ENCODE measurements around the gene CREBBP. TPM values are rescaled to one million over a fixed set of nuclear protein-coding genes. Genes with fewer than 3 reads are reported as not detected.

CREBBP gene
- total RNA-seq, 2 donors from 2014 or later: 35.3 to 57.7 TPM

- no peak overlapping the region for H3K4me3 ChIP-seq
- peak overlapping the region in 1 of 4 donors; percentile 45 for H3K27ac ChIP-seq
- no peak for ATAC-seq
- WGBS, 2 donors: 80 to 90% methylated on average over 12 to 13 of the region's 13 CpGs
- intact Hi-C loops (cut with DNase I): no loop called here
- H3K4me1 ChIP-seq: peaks cover 19% of the 10 kb centered on the region
- TF ChIP-seq CTCF (IDR thresholded peaks at IDR 0.05): no peak
- TF ChIP-seq POLR2A (IDR thresholded peaks at IDR 0.05): no peak
- no peaks in the 10 kb centered on the region for H3K27me3 ChIP-seq
- DNase-seq: no peak
- H3K36me3 ChIP-seq (replicated peaks in 1 of 2; ENCODE audit: insufficient read depth in 1 of 2, low read depth in 2 of 2): peaks cover 4 to 10% of the 10 kb centered on the region in 2 donors
- no peaks in the 10 kb centered on the region for H3K9me3 ChIP-seq
Measured at GRCh38 chr16:3745751-3746355, 134.7 kb downstream of the CREBBP start.

GRCh38 chr16:3744018-3744417 is 136.5 kb downstream of the CREBBP start:
- Histone ChIP-seq H3K27ac (peak overlapping the region in 2 of 4 donors; percentile 34 to 36), H3K4me1 (peaks cover 27% of the 10 kb centered on the region), H3K36me3 (replicated peaks in 1 of 2; ENCODE audit: insufficient read depth in 1 of 2, low read depth in 2 of 2) (peaks cover 4 to 21% of the 10 kb centered on the region in 2 donors), H3K9me3 (no peaks in the 10 kb centered on the region), H3K4me3 (no peak overlapping the region), H3K27me3 (no peaks in the 10 kb centered on the region)
- intact Hi-C loops (cut with DNase I): no loop called here
- WGBS, 2 donors: 87% methylated on average over 7 of the region's 7 CpGs
- ATAC-seq (no peak), DNase-seq (peak in 2 of 4 donors; percentile 34 to 45)
- TF ChIP-seq POLR2A (IDR thresholded peaks at IDR 0.05) (no peak), CTCF (IDR thresholded peaks at IDR 0.05) (no peak)

- DNase-seq: peak in 1 of 4 donors; percentile 4
- H3K36me3 ChIP-seq (replicated peaks in 1 of 2; ENCODE audit: insufficient read depth in 1 of 2, low read depth in 2 of 2): peaks cover 4 to 30% of the 10 kb centered on the region in 2 donors
- no peaks in the 10 kb centered on the region for H3K27me3 ChIP-seq
- H3K9me3 ChIP-seq: no peaks in the 10 kb centered on the region
- intact Hi-C loops (cut with DNase I): no loop called here
- H3K4me1 ChIP-seq: peaks cover 41% of the 10 kb centered on the region
- no peak for ATAC-seq
- 93 to 99% methylated on average over 7 to 16 of the region's 16 CpGs for WGBS, 2 donors
- no peak for TF ChIP-seq POLR2A (IDR thresholded peaks at IDR 0.05)
- TF ChIP-seq CTCF (IDR thresholded peaks at IDR 0.05): no peak
- H3K27ac ChIP-seq: no peak overlapping the region
- no peak overlapping the region for H3K4me3 ChIP-seq
Measured at GRCh38 chr16:3740934-3741333, 139.6 kb downstream of the CREBBP start.

GRCh38 chr16:3740186-3740585 is 140.3 kb downstream of the CREBBP start:
- H3K4me3 ChIP-seq: no peak overlapping the region
- H3K27me3 ChIP-seq: no peaks in the 10 kb centered on the region
- no peak overlapping the region for H3K27ac ChIP-seq
- DNase-seq (no peak), ATAC-seq (no peak)
- TF ChIP-seq POLR2A (IDR thresholded peaks at IDR 0.05): no peak
- no peak for TF ChIP-seq CTCF (IDR thresholded peaks at IDR 0.05)
- peaks cover 9 to 36% of the 10 kb centered on the region in 2 donors for H3K36me3 ChIP-seq (replicated peaks in 1 of 2; ENCODE audit: insufficient read depth in 1 of 2, low read depth in 2 of 2)
- H3K9me3 ChIP-seq: no peaks in the 10 kb centered on the region
- 92 to 94% methylated on average over 14 of the region's 14 CpGs for WGBS, 2 donors
- peaks cover 41% of the 10 kb centered on the region for H3K4me1 ChIP-seq
- intact Hi-C loops (cut with DNase I): no loop called here

GRCh38 chr16:3739636-3740035 is 140.9 kb downstream of the CREBBP start:
- Histone ChIP-seq H3K4me1 (peaks cover 41% of the 10 kb centered on the region), H3K27ac (peak overlapping the region in 1 of 4 donors; percentile 78), H3K36me3 (replicated peaks in 1 of 2; ENCODE audit: insufficient read depth in 1 of 2, low read depth in 2 of 2) (peaks cover 11 to 34% of the 10 kb centered on the region in 2 donors), H3K27me3 (no peaks in the 10 kb centered on the region), H3K4me3 (no peak overlapping the region), H3K9me3 (no peaks in the 10 kb centered on the region)
- ATAC-seq: no peak
- no peak for TF ChIP-seq CTCF (IDR thresholded peaks at IDR 0.05)
- TF ChIP-seq POLR2A (IDR thresholded peaks at IDR 0.05): no peak
- no peak for DNase-seq
- WGBS, 2 donors: 69 to 74% methylated on average over 9 of the region's 9 CpGs
- intact Hi-C loops (cut with DNase I): no loop called here
